EH (cell line): ENCODE results near the gene ARHGAP10.

Experiments used
- DNase-seq: peaks from one replicate; pipeline ENCODE4 v3.0.0-alpha.2; 2015; ENCODE audit warnings: low read depth

The ARHGAP10 gene

GRCh38 chr4:147768113-147768512 is 36.2 kb downstream of the ARHGAP10 start:
- peak; percentile 94 for DNase-seq

- no peak for DNase-seq
Measured at GRCh38 chr4:147769386-147769785, 37.5 kb downstream of the ARHGAP10 start.

- DNase-seq: no peak
Measured at GRCh38 chr4:147770831-147771230, 38.9 kb downstream of the ARHGAP10 start.

GRCh38 chr4:147772056-147772455 is 40.2 kb downstream of the ARHGAP10 start:
- no peak for DNase-seq

GRCh38 chr4:147772459-147772969 is 40.6 kb downstream of the ARHGAP10 start:
- DNase-seq: peak; percentile 89

- peak; percentile 58 for DNase-seq
Measured at GRCh38 chr4:147773261-147774184, 41.6 kb downstream of the ARHGAP10 start.

- no peak for DNase-seq
Measured at GRCh38 chr4:147776716-147777115, 44.8 kb downstream of the ARHGAP10 start.

GRCh38 chr4:147777456-147778091 is 45.7 kb downstream of the ARHGAP10 start:
- peak; percentile 49 for DNase-seq

- DNase-seq: no peak
Measured at GRCh38 chr4:147778942-147779341, 47.1 kb downstream of the ARHGAP10 start.

GRCh38 chr4:147779451-147779850 is 47.6 kb downstream of the ARHGAP10 start:
- DNase-seq: no peak

- DNase-seq: no peak
Measured at GRCh38 chr4:147780137-147780777, 48.4 kb downstream of the ARHGAP10 start.

GRCh38 chr4:147782087-147782781 is 50.3 kb downstream of the ARHGAP10 start:
- peak; percentile 47 for DNase-seq

- no peak for DNase-seq
Measured at GRCh38 chr4:147785129-147785528, 53.2 kb downstream of the ARHGAP10 start.

GRCh38 chr4:147786031-147786430 is 54.1 kb downstream of the ARHGAP10 start:
- no peak for DNase-seq

- no peak for DNase-seq
Measured at GRCh38 chr4:147786531-147786930, 54.6 kb downstream of the ARHGAP10 start.

GRCh38 chr4:147787204-147787603 is 55.3 kb downstream of the ARHGAP10 start:
- DNase-seq: peak; percentile 84

- DNase-seq: no peak
Measured at GRCh38 chr4:147788791-147789190, 56.9 kb downstream of the ARHGAP10 start.

- DNase-seq: peak; percentile 68
Measured at GRCh38 chr4:147789596-147789995, 57.7 kb downstream of the ARHGAP10 start.

- no peak for DNase-seq
Measured at GRCh38 chr4:147790412-147790811, 58.5 kb downstream of the ARHGAP10 start.

- no peak for DNase-seq
Measured at GRCh38 chr4:147791341-147791740, 59.5 kb downstream of the ARHGAP10 start.

GRCh38 chr4:147791865-147792264 is 60.0 kb downstream of the ARHGAP10 start:
- no peak for DNase-seq
